Mesendoderm (in vitro differentiated cells): ENCODE data around the gene RABGAP1.

Experiments used
- DNase-seq: peaks from one replicate; pipeline ENCODE4 v3.0.0; 2013
- H2AK5ac ChIP-seq: 2 replicates; pipeline ENCODE4 v1.6.1; 2013; ENCODE audit warnings: low read length, inconsistent platforms
- H2BK120ac ChIP-seq: 2 replicates; pipeline ENCODE4 v1.6.1; 2013; ENCODE audit warnings: low read depth, mild to moderate bottlenecking, low read length, moderate library complexity, mixed read lengths
- H2BK15ac ChIP-seq: replicated peaks from 2 replicates; pipeline ENCODE4 v1.6.1; 2013; ENCODE audit warnings: low read depth, mild to moderate bottlenecking, moderate library complexity
- H2BK5ac ChIP-seq: 2 replicates; pipeline ENCODE4 v1.6.1; 2013; ENCODE audit warnings: low read length, inconsistent platforms
- H3K18ac ChIP-seq: 2 replicates; pipeline ENCODE4 v1.6.1; 2013; ENCODE audit warnings: mild to moderate bottlenecking, low read length, mixed read lengths
- H3K23ac ChIP-seq: one replicate; pipeline ENCODE4 v1.6.1; 2013; ENCODE audit warnings: low read length
- H3K27ac ChIP-seq: 2 replicates; pipeline ENCODE4 v1.5.1; 2013; ENCODE audit warnings: low read depth, mild to moderate bottlenecking, inconsistent platforms, low read length, moderate library complexity
- H3K27me3 ChIP-seq: 2 replicates; pipeline ENCODE4 v1.6.1; 2013; ENCODE audit warnings: low read length, control low read depth, mild to moderate bottlenecking, inconsistent platforms; ENCODE audit not compliant: insufficient read depth, poor library complexity
- H3K36me3 ChIP-seq: 2 replicates; pipeline ENCODE4 v1.6.1; 2013; ENCODE audit warnings: low read length, inconsistent platforms; ENCODE audit not compliant: control insufficient read depth, insufficient read depth
- H3K4ac ChIP-seq: one replicate; pipeline ENCODE4 v1.6.1; 2013; ENCODE audit warnings: low read depth, mild to moderate bottlenecking, low read length, moderate library complexity
- H3K4me1 ChIP-seq: 2 replicates; pipeline ENCODE4 v1.6.1; 2013; ENCODE audit warnings: low read depth, low read length, inconsistent platforms; ENCODE audit not compliant: control insufficient read depth
- H3K4me2 ChIP-seq: 2 replicates; pipeline ENCODE4 v1.6.1; 2013; ENCODE audit warnings: low read length
- H3K4me3 ChIP-seq: 2 replicates; pipeline ENCODE4 v1.5.1; 2013; ENCODE audit warnings: mild to moderate bottlenecking, low read length
- H3K56ac ChIP-seq: one replicate; pipeline ENCODE4 v1.6.1; 2013; ENCODE audit warnings: low read length
- H3K79me1 ChIP-seq: 2 replicates; pipeline ENCODE4 v1.6.1; 2013; ENCODE audit warnings: low read length, inconsistent platforms
- H3K79me2 ChIP-seq: 2 replicates; pipeline ENCODE4 v1.6.1; 2013; ENCODE audit warnings: mild to moderate bottlenecking, low read length; ENCODE audit not compliant: control insufficient read depth, insufficient read depth
- H3K9ac ChIP-seq: 2 replicates; pipeline ENCODE4 v1.6.1; 2013; ENCODE audit warnings: low read length, inconsistent platforms
- H4K5ac ChIP-seq: one replicate; pipeline ENCODE4 v1.6.1; 2013; ENCODE audit warnings: low read length
- H4K8ac ChIP-seq: one replicate; pipeline ENCODE4 v1.6.1; 2013; ENCODE audit warnings: low read depth, mild to moderate bottlenecking, control low read depth, low read length, moderate library complexity
- WGBS: extraction: QIAGEN DNeasy Blood & Tissue Kit; methylation state at CpG from one replicate; pipeline ENCODE4 v1.1.7; 2013; ENCODE audit warnings: low lambda C conversion rate, missing lambda C conversion rate; ENCODE audit not compliant: insufficient coverage; ENCODE audit errors: extremely low coverage; 5-methylcytosine and 5-hydroxymethylcytosine counted together

The RABGAP1 gene

GRCh38 chr9:123113185-123113584 is 172.4 kb downstream of the RABGAP1 start:
- Histone ChIP-seq H4K5ac (no peak overlapping the region), H2AK5ac (no peak overlapping the region), H3K4ac (no peak overlapping the region), H3K9ac (no peak overlapping the region), H3K23ac (no peak overlapping the region), H3K18ac (no peak overlapping the region), H3K79me1 (no peaks in the 10 kb centered on the region), H3K4me2 (no peak overlapping the region), H3K36me3 (peaks cover 4% of the 10 kb centered on the region), H2BK120ac (no peak overlapping the region), H2BK15ac (no peak overlapping the region), H3K79me2 (no peaks in the 10 kb centered on the region), H3K56ac (no peak overlapping the region), H3K4me1 (no peaks in the 10 kb centered on the region), H3K4me3 (no peak overlapping the region), H3K27me3 (no peaks in the 10 kb centered on the region), H4K8ac (no peak overlapping the region), H3K27ac (no peak overlapping the region), H2BK5ac (no peak overlapping the region)
- DNase-seq = no peak
- WGBS = no CpG with 5 or more reads among the region's 7 CpGs

GRCh38 chr9:123115146-123115913 is 174.5 kb downstream of the RABGAP1 start:
- WGBS = no CpG with 5 or more reads among the region's 16 CpGs

GRCh38 chr9:123116036-123116435 is 175.2 kb downstream of the RABGAP1 start:
- Histone ChIP-seq H3K9ac (no peak overlapping the region), H3K56ac (no peak overlapping the region), H2BK15ac (no peak overlapping the region), H2BK120ac (no peak overlapping the region), H3K27me3 (no peaks in the 10 kb centered on the region), H3K4me3 (no peak overlapping the region), H3K23ac (no peak overlapping the region), H3K79me1 (no peaks in the 10 kb centered on the region), H3K4me2 (no peak overlapping the region), H3K4me1 (no peaks in the 10 kb centered on the region), H3K4ac (no peak overlapping the region), H2BK5ac (no peak overlapping the region), H3K36me3 (peaks cover 4% of the 10 kb centered on the region), H2AK5ac (no peak overlapping the region), H3K79me2 (no peaks in the 10 kb centered on the region), H3K18ac (no peak overlapping the region), H3K27ac (no peak overlapping the region), H4K8ac (no peak overlapping the region), H4K5ac (no peak overlapping the region)
- DNase-seq = no peak
- no CpG with 5 or more reads among the region's 6 CpGs for WGBS

More at GRCh38 chr9:123115146-123115913, 174.5 kb downstream of the RABGAP1 start:
- Histone ChIP-seq H3K27ac (no peak overlapping the region), H4K8ac (no peak overlapping the region), H2AK5ac (no peak overlapping the region), H2BK15ac (no peak overlapping the region), H3K23ac (no peak overlapping the region), H3K36me3 (peaks cover 4% of the 10 kb centered on the region), H3K4ac (no peak overlapping the region), H3K18ac (no peak overlapping the region), H2BK5ac (no peak overlapping the region), H2BK120ac (no peak overlapping the region), H3K79me2 (no peaks in the 10 kb centered on the region), H3K79me1 (no peaks in the 10 kb centered on the region), H3K4me1 (no peaks in the 10 kb centered on the region), H3K4me3 (no peak overlapping the region), H3K27me3 (no peaks in the 10 kb centered on the region), H3K9ac (no peak overlapping the region), H3K4me2 (no peak overlapping the region), H4K5ac (no peak overlapping the region), H3K56ac (no peak overlapping the region)
- no peak for DNase-seq

- no peak overlapping the region for H2AK5ac ChIP-seq
- no peak overlapping the region for H3K4ac ChIP-seq
- no peak overlapping the region for H2BK5ac ChIP-seq
- H3K36me3 ChIP-seq = peaks cover 4% of the 10 kb centered on the region
- H3K79me1 ChIP-seq = no peaks in the 10 kb centered on the region
- WGBS = no CpG with 5 or more reads among the region's 7 CpGs
- no peak overlapping the region for H3K56ac ChIP-seq
- no peak overlapping the region for H2BK120ac ChIP-seq
- no peak overlapping the region for H3K27ac ChIP-seq
- H3K4me2 ChIP-seq = no peak overlapping the region
- H3K23ac ChIP-seq = no peak overlapping the region
- H3K4me3 ChIP-seq = no peak overlapping the region
- H2BK15ac ChIP-seq = no peak overlapping the region
- H3K9ac ChIP-seq = no peak overlapping the region
- DNase-seq = no peak
- no peak overlapping the region for H4K5ac ChIP-seq
- no peaks in the 10 kb centered on the region for H3K27me3 ChIP-seq
- H3K18ac ChIP-seq = no peak overlapping the region
- no peak overlapping the region for H4K8ac ChIP-seq
- no peaks in the 10 kb centered on the region for H3K4me1 ChIP-seq
- H3K79me2 ChIP-seq = no peaks in the 10 kb centered on the region
Observed at GRCh38 chr9:123119566-123119965, 178.7 kb downstream of the RABGAP1 start.

- Histone ChIP-seq H3K4me1 (no peaks in the 10 kb centered on the region), H2BK5ac (no peak overlapping the region), H2BK15ac (no peak overlapping the region), H3K9ac (no peak overlapping the region), H3K4me2 (no peak overlapping the region), H3K4ac (no peak overlapping the region), H3K23ac (no peak overlapping the region), H4K5ac (no peak overlapping the region), H3K36me3 (peaks cover 4% of the 10 kb centered on the region), H3K79me1 (no peaks in the 10 kb centered on the region), H3K18ac (no peak overlapping the region), H3K27me3 (no peaks in the 10 kb centered on the region), H3K79me2 (no peaks in the 10 kb centered on the region), H3K27ac (no peak overlapping the region), H4K8ac (no peak overlapping the region), H3K56ac (no peak overlapping the region), H3K4me3 (no peak overlapping the region), H2BK120ac (no peak overlapping the region), H2AK5ac (no peak overlapping the region)
- DNase-seq = no peak
- no CpG with 5 or more reads among the region's 5 CpGs for WGBS
Observed at GRCh38 chr9:123120131-123120530, 179.3 kb downstream of the RABGAP1 start.

GRCh38 chr9:123120953-123121352 is 180.1 kb downstream of the RABGAP1 start:
- no peak overlapping the region for H3K23ac ChIP-seq
- H3K4me1 ChIP-seq = no peaks in the 10 kb centered on the region
- no peak overlapping the region for H3K4me3 ChIP-seq
- no peak for DNase-seq
- H3K36me3 ChIP-seq = no peaks in the 10 kb centered on the region
- no peak overlapping the region for H3K27ac ChIP-seq
- no peak overlapping the region for H4K5ac ChIP-seq
- no CpG with 5 or more reads among the region's 1 CpG for WGBS
- H3K79me1 ChIP-seq = no peaks in the 10 kb centered on the region
- no peak overlapping the region for H3K18ac ChIP-seq
- H2BK5ac ChIP-seq = no peak overlapping the region
- H3K4ac ChIP-seq = no peak overlapping the region
- H2BK15ac ChIP-seq = no peak overlapping the region
- H3K79me2 ChIP-seq = no peaks in the 10 kb centered on the region
- H2AK5ac ChIP-seq = no peak overlapping the region
- H3K56ac ChIP-seq = no peak overlapping the region
- no peak overlapping the region for H3K4me2 ChIP-seq
- no peaks in the 10 kb centered on the region for H3K27me3 ChIP-seq
- no peak overlapping the region for H3K9ac ChIP-seq
- H2BK120ac ChIP-seq = no peak overlapping the region
- H4K8ac ChIP-seq = no peak overlapping the region
